Bone marrow (tissue), 2 donors: Measurements from ENCODE around the gene ABT1.
"Not testable (repeated sequence)": the region's sequence is repeated elsewhere in the genome, so short reads cannot be mapped to it uniquely, and the experiment has no call there.

Experiments used
- DNase-seq, 2 donors: peaks; one replicate each; lab custom pipeline; 2025; lab: John Stamatoyannopoulos, UW

Gene ABT1

DNA sequence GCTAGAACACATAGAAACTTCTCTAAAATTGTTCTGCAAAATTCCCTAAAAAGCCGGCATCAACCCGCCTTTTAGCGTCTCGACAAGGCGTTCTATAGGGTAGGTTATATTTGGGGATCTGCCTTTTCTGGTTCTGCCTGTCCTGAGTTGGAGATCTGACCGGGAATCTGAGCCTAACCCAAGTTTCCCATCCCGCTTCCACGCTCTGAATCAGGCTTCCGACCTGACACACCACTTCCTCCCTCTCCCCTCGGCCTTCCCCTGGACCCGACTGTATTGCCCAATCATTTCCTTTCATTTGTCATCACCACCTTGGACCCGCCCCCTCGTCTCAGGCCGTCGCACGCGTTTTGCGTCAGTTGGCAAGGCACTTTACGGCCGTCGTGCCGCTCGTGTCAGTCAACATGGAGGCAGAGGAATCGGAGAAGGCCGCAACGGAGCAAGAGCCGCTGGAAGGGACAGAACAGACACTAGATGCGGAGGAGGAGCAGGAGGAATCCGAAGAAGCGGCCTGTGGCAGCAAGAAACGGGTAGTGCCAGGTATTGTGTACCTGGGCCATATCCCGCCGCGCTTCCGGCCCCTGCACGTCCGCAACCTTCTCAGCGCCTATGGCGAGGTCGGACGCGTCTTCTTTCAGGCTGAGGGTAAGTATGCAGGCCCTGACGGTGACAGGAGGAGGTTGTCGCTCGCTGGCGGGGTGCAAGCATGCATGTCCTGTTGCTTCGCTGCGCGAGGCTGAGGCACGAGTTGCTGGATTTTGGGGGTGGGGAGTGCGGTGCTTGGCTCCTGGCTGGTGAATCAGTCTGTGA lies at the start of gene ABT1:
ABT1 (plus strand) TSS at position 375 of the 810 bp plus-strand sequence; CDS start at position 405, 30 bp downstream.
- peak; percentile 86 to 94 for DNase-seq

DNA sequence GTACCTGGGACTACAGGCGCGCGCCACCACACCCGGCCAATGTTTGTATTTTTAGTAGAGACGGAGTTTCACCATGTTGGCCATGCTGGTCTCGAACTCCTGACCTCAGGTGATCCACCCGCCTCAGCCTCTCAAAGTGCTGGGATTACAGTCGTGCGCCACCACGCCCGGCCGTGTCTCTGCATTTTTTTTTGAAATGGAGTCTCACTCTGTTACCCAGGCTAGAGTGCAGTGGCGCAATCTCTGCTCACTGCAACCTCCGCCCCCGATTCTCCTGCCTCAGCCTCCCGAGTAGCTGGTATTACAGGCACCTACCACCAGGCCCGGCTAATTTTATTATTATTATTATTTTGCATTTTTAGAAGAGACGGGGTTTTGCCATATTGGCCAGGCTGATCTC lies 49.4 kb upstream of the ABT1 start:
- not testable (repeated sequence) for DNase-seq

DNA sequence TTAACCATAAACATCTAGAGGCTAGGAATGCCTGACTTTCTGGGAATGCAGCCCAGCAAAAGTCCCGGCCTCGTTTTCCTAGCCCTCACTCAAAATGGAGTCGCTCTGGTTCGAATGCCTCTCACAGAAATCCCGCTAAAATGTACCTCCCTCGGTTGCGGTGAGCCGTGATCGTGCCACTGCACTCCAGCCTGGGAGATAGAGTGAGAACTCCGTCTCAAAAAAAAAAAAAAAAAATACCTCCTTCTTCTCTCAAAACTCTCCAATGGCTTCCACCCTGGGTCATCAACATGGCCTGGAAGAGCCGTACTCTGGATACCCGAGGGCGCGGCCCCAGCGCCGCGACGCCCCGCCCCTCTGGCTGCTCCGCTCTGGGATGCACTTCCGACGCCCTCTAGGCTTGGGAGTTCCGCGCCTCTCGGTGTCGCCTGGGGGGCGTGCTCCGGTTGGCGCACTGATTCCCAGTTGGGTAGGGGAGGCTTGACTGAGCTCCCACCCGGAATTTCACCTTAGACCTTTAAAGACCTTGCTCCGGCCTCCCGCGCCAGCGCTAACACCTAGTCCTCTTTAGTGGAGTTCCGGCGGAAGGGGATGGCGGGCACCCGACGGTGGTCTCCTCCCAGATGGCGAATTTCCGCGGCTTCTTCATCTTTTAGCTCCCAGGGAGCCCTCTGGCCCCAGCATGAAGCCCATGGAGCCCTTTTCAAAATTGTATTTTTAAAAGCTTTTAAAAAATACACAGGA lies 46.3 kb upstream of the ABT1 start:
- DNase-seq: peak; percentile 9 to 36

DNA sequence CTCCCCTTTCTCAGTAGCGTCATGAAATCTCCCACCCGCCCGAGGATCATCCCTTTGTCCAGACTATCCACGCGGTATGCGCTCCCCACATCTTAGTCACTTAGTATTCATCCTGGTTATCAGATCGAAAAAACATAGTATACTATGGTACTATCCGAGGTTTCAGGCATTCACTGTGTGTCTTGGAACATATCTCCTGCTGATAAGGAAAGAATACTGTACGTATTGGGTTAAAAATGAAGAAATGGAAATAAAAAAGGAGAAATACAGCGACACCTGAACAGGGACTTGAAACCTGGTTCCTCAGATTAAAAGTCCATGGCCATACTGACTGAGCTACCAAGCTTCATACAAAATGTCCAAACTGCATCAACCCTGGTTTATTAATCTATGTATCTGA lies 44.5 kb upstream of the ABT1 start:
- no peak for DNase-seq

DNA sequence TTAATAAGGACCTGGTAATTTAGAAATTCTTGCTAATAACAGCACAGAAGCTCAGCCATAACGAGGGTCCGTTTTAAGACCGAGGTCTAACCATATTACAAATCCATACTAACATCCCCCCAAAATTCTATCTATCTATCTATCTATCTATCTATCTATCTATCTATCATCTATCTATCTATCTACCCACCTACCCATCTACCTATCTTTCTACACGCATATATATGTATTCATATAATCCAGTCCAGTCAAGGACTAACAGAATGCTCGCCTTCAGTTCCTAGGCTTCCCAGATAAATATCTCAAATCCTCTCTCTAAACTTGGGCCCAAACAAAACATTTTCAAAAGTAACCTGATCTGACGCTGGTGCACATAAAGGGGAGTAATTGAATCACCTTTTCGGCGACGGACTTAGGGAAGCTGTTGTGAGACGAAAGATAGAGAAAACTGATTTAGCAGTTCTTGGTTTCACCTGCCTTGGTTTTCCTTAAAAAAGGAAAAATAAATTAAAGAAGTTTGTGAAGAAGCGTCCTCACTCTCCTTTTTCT lies 44.0 kb upstream of the ABT1 start:
- DNase-seq: no peak

DNA sequence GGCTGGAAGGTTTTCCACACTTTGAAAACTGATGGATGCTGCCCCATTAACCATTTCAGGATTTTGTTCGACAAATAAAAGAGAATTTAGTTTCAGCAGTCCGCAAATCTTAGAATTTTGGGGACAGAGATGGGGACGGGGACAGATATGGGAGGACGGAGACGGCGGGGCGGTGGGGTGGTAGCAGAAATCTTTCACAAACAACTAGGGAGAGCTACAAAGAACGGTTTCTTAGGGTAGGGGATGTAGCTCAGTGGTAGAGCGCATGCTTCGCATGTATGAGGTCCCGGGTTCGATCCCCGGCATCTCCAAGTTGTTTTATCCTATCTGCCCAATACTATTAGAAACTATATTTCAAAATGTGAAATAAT lies 43.5 kb upstream of the ABT1 start:
- peak; percentile 46 to 85 for DNase-seq

DNA sequence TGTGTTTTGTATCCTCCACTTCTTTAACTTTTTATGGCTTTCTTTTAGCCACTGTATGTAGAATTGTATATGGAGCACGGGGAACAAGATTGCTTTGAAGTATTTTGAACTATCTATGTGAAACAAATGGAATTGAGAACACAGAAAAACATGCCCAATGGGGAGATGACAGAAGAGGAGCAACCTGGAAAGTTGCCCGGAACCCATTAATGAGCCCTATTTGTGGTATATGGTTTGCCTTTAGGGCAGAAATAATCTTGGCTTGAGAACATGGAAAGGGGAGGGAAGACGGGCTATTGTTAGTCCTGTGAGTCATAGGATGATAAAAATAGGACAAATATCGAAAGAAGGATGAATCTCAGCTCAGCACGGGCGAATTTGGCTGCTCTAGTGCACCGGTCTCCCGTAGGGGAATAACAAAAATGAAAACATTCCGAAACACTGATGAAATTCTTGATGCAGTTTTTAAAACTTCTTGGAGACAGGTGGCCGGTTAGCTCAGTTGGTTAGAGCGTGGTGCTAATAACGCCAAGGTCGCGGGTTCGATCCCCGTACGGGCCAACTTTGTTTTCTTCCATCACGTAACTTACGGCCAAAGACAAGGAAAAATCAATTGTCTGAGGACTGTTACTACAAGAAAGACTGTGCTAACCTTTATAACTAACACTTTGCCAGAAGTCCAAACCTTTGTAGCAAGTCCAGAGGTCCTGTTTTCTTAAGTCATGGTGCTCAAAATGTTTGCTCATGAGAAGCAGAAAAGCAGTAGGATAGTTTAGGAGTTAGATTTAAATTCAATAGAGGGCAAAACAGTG lies 42.9 kb upstream of the ABT1 start:
- DNase-seq: peak; percentile 50 to 77

DNA sequence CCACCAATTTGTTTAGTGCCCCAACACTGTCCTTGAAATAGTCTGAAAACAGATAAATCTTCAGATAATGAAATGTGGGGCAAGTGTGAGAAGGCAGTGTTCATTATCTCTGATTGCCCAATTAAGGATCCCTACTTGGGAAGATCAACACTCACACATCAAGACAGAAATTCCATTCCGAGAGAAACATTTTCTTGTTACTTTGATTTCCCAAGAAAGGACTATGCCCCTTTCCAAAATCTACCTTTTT lies 42.4 kb upstream of the ABT1 start:
- DNase-seq: no peak

DNA sequence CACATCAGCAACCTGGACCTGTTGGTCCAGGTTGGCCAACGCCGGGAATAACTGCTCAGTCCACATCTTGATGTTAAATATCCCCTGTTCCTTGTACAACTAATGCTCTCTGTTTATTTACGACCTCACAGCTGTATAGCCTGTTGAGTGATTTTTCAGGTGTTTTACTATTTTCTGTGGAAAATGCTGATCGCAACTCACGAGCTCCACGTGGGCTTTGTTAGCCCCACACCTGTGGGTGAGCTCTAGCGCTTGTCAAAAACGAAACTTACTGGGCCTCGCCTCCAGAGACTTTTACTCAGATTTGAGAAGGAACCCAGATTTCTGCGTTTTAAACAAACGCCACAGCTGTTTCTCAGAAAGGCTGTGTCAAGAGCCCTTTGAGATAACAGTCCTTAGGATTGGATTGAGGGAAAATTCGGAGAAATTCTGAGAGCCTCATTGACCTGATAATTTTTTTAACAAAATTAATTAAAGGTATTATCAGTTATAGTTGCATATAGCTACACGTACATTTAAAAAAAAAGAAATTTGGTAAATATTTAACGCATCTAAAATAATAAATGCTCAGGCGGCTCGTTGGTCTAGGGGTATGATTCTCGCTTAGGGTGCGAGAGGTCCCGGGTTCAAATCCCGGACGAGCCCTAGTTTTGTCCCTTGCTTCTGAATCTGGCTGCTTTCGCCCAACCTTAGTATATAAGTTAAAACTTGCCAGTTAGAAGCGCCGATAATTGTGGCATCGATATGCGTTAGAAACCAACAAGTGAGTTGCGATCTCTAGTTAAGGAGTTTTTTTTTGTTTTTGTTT lies 41.9 kb upstream of the ABT1 start:
- DNase-seq: peak in 1 of 2 donors; percentile 20

DNA sequence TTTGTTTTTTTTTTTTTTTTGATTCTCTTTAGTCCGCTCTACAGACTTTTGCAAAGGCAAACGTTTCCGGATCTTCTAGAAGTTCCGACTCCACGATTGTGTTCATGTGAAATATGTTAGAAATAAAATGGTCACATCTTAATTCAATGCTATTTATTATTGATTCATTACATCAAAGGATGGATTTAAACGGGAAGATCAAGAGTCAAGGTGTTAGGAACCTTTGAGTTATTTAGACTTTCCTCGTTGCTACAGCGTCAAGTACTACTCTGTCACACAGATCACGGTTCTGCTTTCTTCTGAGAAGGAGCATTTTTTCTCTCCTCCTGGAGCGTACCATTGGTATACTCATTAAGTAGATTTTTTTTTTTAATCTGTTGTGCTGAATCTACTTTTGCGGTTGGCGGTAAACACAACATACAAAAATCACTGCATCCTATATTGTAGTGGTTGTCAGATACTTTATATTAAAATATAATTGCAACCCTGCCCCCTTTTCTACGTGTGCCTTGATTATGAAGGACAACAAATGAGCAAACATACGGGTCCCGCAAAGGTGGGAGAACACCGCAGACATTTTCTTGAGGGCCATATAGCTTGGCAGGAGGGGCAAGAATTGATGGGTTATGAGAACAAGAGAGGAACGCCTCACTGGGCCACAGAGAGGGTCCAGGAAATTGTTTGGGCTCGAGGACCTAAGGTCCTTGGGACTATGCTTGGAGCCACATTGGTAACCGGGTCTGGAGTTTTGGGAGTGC lies 41.1 kb upstream of the ABT1 start:
- no peak for DNase-seq

DNA sequence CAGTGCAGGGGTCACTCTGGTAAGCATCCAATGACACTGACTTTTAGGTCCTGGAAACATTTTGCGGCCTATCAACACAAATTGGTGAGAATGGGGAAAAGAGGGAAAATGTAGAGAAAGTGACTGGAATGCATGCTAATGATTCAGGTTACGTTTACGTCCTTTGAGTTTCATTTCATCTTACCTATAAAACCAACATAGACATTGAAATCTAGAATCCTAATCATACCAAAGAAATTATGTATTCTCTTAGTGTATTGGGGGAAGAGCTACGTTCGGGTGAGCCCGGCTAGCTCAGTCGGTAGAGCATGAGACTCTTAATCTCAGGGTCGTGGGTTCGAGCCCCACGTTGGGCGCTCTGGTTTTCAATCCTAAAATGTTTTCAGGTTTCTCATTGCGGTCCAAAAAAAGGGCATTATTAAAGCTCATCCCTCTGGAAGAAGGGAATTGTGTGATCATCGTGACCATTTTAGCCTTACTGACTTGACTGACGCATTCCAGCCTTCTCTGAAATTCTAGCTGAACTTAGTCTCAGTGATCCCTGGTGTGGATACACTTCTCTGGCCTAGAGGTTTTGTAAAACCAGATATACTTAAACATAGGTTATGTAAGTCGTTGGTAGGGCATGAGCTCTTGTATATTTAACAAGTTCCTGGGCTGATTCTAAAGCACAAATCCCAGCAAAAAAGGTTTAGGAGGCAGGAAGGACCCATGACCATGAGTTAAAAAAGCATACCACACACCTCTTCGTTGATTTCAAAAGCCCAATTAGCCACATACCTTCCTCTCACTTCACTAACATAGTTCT lies 40.3 kb upstream of the ABT1 start:
- no peak for DNase-seq

DNA sequence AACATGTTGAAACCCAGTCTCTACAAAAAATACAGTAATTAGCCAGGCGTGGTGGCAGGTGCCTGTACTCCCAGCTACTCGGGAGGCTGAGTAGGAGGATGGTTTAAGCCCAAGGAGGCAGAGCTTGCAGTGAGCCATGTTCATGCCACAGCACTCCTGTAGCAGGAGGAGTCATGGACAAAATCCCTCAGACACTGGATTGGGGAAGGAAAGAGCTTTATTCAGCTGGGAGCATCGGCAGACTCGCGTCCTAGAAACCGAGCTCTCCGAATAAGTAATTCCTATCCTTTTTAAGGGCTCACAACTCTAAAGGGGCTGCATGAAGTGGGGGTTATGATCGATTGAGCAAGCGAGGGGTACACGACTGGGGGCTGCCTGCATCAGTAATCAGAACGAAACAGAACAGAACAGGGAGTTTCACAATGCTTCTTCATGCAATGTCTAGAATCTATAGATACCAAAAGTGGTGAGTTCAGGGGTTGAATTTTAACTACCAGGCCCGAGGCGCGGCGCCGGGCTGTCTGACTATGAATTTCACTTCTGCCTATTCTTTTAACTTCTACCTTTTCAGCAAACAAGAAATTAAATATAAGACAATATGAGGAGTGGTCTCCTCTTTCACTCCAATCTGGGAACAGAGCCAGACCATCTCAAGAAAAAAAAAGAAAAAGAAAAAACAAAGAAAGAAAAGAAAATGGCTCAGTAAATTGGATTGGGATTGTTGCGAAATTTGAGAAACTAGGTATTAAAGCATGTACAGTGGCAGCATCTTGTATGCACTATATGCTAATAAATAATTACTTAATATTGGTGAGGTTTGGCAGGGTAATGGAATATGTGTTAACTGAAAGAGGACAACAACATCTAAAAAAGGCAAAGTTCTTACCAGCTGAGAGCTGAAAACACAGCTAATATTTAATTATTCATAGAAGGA lies 35.0 kb upstream of the ABT1 start:
- no peak for DNase-seq

DNA sequence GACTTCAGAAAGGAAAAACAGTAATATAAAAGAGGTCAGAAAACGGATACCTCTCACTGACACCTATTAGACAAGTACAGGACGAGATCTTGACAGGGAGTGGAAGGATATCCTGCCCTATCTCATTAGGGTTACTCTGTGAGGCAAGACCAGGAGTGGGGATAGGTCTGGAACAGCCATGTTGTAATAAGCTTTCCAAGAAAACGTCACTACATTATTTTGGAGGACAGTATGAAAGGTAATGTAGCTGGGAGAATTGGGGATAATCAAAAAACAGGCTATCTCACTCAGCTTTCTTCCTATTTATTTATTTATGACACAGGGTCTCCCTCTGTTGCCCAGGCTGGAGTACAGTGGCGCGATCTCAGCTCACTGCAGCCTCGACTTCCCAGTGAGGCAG lies 33.3 kb upstream of the ABT1 start:
- DNase-seq: no peak

DNA sequence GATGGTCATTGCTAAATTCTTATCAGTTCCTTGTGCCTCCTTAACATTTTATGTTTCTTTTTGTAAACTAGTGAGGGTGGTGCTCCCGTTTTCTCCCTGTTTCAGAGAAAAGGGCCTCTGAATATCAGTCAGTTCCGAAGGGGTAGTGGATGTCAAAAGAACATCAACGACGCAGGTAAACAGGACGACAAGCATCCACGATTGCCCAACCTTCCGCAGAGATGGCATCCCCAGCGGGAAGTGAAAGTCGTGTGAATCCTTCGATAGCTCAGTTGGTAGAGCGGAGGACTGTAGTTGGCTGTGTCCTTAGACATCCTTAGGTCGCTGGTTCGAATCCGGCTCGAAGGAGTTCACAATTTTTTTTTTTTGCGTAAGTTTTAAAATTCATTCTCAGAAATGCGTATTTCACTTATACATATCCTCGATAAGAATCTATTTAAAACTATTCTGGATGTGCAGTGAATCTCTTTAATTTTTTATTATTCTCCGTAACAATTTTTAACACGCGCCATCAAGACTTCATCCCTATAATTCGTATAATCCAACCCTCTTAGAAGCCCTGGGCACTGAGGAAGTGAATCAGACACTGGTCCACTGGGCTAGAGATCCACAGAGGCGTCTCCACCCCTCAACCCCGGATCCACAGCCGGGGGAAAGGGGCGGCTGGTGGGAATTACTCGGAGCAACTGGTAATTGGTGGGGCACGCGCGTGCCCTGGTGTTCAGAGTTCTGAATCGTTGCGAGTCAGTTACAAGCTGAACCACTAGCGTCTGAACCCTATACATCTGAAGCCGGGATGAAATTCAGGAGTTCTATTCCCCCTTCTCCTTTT lies 27.9 kb upstream of the ABT1 start:
- DNase-seq: peak; percentile 83 to 94

DNA sequence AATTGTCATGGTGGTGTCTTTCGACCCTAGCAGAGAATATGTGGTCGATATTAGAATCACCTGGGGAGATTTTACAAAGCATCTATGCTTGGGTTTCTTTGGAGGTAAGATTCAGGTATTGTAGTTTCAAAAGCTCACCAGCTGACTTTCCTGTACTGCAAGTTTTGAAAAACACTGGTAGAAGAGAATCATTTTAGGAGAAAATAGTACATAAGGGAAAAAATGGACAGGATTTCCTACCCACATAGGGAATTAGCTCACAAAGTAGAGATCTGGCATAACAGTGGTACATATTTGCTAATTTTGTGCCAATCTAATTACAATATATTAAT lies 27.4 kb upstream of the ABT1 start:
- DNase-seq: no peak

DNA sequence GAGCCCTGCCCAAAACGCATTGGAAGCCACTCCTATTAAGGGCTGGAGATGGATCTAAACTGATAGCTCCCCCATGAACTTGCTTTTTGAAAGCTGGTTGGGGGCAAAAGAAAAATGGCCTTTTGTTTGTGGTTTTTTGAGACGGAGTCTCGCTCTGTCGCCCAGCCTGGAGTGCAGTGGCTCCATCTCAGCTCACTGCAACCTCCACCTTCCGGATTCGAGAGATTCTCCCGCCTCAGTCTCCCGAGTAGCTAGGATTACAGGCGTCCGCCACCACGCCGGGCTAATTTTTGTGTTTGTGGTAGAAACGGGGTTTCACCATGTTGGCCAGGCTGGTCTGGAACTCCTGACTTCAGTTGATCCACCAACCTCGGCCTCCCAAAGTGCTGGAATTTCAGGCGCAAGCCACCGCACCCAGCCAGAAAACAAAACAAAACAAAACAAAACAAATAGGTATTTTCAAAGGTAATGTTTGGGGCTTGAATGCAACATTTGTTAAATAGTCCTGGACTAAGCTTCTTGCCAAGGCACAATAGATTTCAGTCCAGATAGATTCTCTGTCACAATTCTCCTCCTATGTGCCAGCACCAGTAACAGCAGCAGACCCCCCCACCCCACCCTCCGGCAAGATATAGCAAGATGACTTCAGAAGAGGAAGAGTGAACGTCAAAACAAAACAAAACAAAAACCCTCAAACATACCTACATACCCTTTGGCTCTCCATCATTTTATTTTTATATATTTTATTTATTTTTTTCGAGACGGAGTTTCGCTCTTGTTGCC lies 26.5 kb upstream of the ABT1 start:
- no peak for DNase-seq

DNA sequence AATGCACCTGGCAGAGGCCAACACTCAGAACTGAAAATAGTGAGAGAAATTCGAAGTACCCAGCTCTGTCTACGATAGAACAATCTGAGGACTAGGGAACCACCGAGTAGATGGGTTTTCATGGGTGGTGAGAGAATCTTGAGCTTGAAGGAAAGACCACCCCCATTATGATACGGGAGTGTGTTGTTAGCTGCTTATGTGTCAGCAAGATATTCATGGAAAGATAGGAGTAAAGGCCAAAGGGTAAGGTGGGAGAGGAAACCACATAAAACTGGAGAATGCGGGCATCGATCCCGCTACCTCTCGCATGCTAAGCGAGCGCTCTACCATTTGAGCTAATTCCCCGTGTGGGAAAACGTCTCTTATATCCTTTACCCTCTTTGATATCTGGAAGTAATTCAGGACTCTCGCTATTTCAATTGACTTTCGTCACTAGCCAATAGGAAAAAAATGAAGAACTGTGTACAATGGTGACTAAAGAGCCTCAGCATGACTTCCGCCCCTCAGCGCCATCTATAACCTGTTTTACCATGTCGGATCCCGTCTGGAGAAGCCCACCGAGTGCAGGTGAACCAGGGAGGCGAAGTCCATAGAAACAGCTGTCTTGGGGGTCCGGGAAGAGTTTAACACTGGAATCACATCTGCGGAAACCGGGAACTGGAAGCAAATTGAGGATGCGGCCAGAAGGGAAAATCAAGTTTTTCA lies 25.0 kb upstream of the ABT1 start:
- DNase-seq: peak; percentile 44 to 80
